OCI-LY7 (cell line): ENCODE results near the gene HRAS. TPM values are rescaled to one million over a fixed set of nuclear protein-coding genes. Genes with fewer than 3 reads are reported as not detected.

Experiments
- BruUV-seq: library from RNA; stranded (reverse); fragments of 400-500 nt; replicated peaks from 2 replicates; lab custom pipeline; 2021; lab: Mats Ljungman, UMichigan
- CTCF ChIA-PET: fragments of 300-600 bp; sonication (Branson Sonifier 250); formaldehyde crosslinking; loops from one replicate; lab custom pipeline; 2022; ENCODE audit warnings: antibody characterized with exemption; ENCODE audit not compliant: unreplicated experiment; lab: Charles Lee
- POLR2A ChIA-PET: fragments of 300-600 bp; sonication (Branson Sonifier 250); formaldehyde crosslinking; loops from one replicate; lab custom pipeline; 2022; ENCODE audit warnings: antibody characterized with exemption; lab: Charles Lee
- DNase-seq: peaks from one replicate; pipeline ENCODE4 v3.0.0-alpha.2; 2015; ENCODE audit warnings: low spot score
- H2AFZ ChIP-seq: fragments of 200-600 bp; sonication (generic), shearing (Covaris generic); 2 replicates; pipeline ENCODE4 v1.6.1; 2014; ENCODE audit warnings: mild to moderate bottlenecking, antibody characterized with exemption, low read length, moderate library complexity
- H3K27ac ChIP-seq: fragments of 200-600 bp; sonication (generic); 2 replicates; pipeline ENCODE4 v1.5.1; 2014; ENCODE audit warnings: mixed run types, low read depth, mild to moderate bottlenecking, moderate library complexity, low read length, inconsistent platforms; ENCODE audit not compliant: poor library complexity, severe bottlenecking
- H3K36me3 ChIP-seq: fragments of 200-600 bp; sonication (generic); 2 replicates; pipeline ENCODE4 v1.6.1; 2014; ENCODE audit warnings: mild to moderate bottlenecking, antibody characterized with exemption, low read length, moderate library complexity, mixed read lengths; ENCODE audit not compliant: insufficient read depth
- H3K4me1 ChIP-seq: fragments of 200-600 bp; sonication (generic); 2 replicates; pipeline ENCODE4 v1.5.1; 2014; ENCODE audit warnings: mild to moderate bottlenecking, low read length; ENCODE audit not compliant: insufficient read depth, poor library complexity, severe bottlenecking
- H3K4me2 ChIP-seq: fragments of 200-600 bp; sonication (generic); 2 replicates; pipeline ENCODE4 v1.6.1; 2014; ENCODE audit warnings: mild to moderate bottlenecking, low read length
- H3K4me3 ChIP-seq: fragments of 200-600 bp; sonication (generic); 2 replicates; pipeline ENCODE4 v1.5.1; 2014; ENCODE audit warnings: mild to moderate bottlenecking, low read depth, low read length; ENCODE audit not compliant: poor library complexity, severe bottlenecking
- H3K79me2 ChIP-seq: fragments of 200-600 bp; sonication (generic); 2 replicates; pipeline ENCODE4 v1.6.1; 2016; ENCODE audit warnings: low read depth, mild to moderate bottlenecking, low read length, moderate library complexity, mixed read lengths; ENCODE audit not compliant: insufficient read depth
- H3K9me2 ChIP-seq: fragments of 200-600 bp; sonication (generic); 2 replicates; pipeline ENCODE4 v1.6.1; 2016; ENCODE audit warnings: mild to moderate bottlenecking, low read length, mixed read lengths; ENCODE audit not compliant: insufficient read depth
- H3K9me3 ChIP-seq: fragments of 200-600 bp; sonication (generic); 2 replicates; pipeline ENCODE4 v1.6.1; 2014; ENCODE audit warnings: mild to moderate bottlenecking, mixed run types, low read length, mixed read lengths
- H4K20me1 ChIP-seq: fragments of 200-600 bp; sonication (generic); 2 replicates; pipeline ENCODE4 v1.6.1; 2014; ENCODE audit warnings: mild to moderate bottlenecking, antibody characterized with exemption, low read length, moderate library complexity, mixed read lengths; ENCODE audit not compliant: insufficient read depth
- EZH2phosphoT487 ChIP-seq: fragments of 200-600 bp; sonication (generic); IDR thresholded peaks from 2 replicates; pipeline ENCODE4 v1.6.1; 2018; ENCODE audit warnings: low read depth, borderline replicate concordance, mild to moderate bottlenecking, mixed run types, antibody characterized with exemption, low read length, moderate library complexity, mixed read lengths
- intact Hi-C: fragments of 100-400 bp; cut with micrococcal nuclease; formaldehyde crosslinking; loops from one replicate; pipeline ENCODE4 v1.10.0; 2022; ENCODE audit not compliant: unreplicated experiment
- total RNA-seq, 2 experiments: library from RNA; depleted of rRNA in 1 of 2; stranded (reverse); fragments of >200 nt in 1 of 2; shearing (Covaris generic) in 1 of 2; gene quantifications; 2 replicates each; pipeline ENCODE4 v1.2.3, GENCODE V29; 2014 to 2022
- TF ChIP-seq, protein P1 (sequence below): fragments of 200-600 bp; sonication (generic); conservative IDR thresholded peaks from 2 replicates; pipeline ENCODE4 v1.5.1; 2014; ENCODE audit warnings: mild to moderate bottlenecking, antibody characterized with exemption, low read length, moderate library complexity, mixed read lengths

Gene HRAS
- total RNA-seq, 2 experiments from 2014 or later = 46.9 to 53.0 TPM

DNA sequence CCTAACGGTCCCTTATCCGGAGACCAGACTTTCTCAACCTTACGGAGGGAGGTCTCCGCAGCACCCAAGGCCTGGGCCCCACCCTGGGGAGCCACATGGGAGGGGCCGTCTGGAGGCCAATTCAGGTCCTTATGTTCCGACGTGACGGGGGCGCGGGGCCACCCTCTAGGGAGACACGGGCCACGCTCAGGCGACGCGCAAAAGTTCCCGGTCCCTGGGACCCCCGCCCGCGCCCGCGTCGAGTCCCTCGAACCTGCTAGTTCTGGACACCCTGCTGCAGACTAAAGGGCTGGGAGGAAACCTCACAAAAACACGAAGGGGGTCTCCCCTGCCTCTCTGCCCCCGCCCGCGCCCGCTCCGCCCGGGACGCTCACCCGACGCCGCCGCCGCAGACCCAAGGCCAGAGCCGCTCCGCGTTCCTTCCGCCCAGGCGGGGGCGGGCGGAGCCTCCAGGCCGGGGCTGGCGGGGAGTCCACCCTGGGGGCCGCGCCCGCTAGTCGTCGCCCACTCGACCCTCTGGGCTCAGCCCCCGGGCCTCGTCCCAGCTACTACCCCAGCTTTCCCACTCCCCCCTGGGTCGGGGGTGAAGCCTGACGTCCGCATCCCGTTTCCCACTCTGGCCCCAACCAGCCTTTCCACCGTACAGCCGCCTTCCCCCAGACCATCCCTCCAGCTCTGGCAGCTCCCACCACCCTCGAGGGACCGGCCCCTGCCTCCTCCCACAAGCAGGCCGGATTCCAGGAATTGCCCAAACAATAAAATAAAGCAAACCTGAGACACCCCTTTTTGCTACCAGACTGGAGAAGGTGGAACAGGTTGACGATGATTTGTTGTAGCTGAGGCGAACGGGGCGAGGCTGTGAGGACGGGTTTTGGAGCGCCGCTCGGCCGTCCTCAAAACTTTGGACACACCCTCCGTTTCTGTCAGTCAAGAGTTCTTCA lies 31.1 kb downstream of the HRAS start:
- H3K9me2 ChIP-seq = no peaks in the 10 kb centered on the region
- peaks cover 34% of the 10 kb centered on the region for H3K36me3 ChIP-seq
- H3K4me3 ChIP-seq = peak overlapping the region; percentile 95
- no peak overlapping the region for H2AFZ ChIP-seq
- H4K20me1 ChIP-seq = no peaks in the 10 kb centered on the region
- DNase-seq = no peak
- BruUV-seq = no TSS peak
- TF ChIP-seq EZH2phosphoT487 = no peak
- H3K4me1 ChIP-seq = peaks cover 32% of the 10 kb centered on the region
- H3K79me2 ChIP-seq = peaks cover 23% of the 10 kb centered on the region
- intact Hi-C loops = no loop called here
- ChIA-PET POLR2A (interaction anchor here (1.1 kb wide), 1 partner anchor 22 kb away, joined by 3 read pairs; no protein-coding TSS in a partner anchor), CTCF (no interaction called here)
- H3K4me2 ChIP-seq = peak overlapping the region; percentile 91
- no peak overlapping the region for H3K27ac ChIP-seq
- no peaks in the 10 kb centered on the region for H3K9me3 ChIP-seq

DNA sequence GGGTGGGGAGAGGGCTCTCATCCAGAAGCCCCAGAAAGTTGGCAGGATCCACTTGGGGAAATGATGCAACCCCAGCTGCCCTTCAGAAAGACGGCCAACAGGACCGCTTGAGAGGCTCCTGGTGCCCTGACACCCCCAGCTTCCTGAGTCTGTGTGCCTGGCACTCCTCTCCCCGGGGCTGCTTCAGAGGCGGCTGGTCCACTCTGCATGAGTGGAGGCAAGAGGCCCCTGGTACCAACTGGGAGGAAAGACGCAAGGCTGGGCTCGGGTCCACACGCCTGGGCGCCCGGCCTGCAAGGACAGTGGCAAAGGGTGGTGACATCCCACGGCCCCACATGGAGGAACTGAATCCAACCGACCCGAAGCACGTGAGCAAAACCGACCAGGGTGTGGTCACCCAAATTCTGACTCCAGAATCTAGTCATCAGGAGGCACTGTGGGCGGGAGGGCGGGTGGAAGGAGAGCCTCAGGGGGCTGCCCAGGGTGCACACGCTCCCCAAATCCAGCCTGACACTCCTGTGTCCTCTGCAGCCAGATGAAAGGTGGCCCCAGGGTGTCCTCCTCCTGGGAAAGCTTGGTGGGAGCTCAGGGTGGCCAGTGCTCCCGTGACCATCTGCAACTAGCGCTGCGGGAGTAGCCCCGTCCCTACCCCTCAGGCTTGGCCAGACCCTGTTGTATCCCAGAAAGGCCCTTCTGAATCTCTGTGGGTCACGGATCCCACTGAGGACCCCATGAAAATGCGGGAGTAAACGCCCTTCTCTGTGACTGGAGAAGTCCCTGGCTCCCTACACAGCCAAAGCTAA lies 32.0 kb downstream of the HRAS start:
- Histone ChIP-seq H3K4me1 (peaks cover 32% of the 10 kb centered on the region), H3K4me2 (peak overlapping the region; percentile 91; the same call in 1 of the 2 replicates), H3K4me3 (no peak overlapping the region), H3K9me2 (no peaks in the 10 kb centered on the region), H4K20me1 (no peaks in the 10 kb centered on the region), H3K27ac (no peak overlapping the region), H3K79me2 (peaks cover 23% of the 10 kb centered on the region), H2AFZ (no peak overlapping the region), H3K36me3 (peaks cover 38% of the 10 kb centered on the region), H3K9me3 (no peaks in the 10 kb centered on the region)
- DNase-seq = no peak
- intact Hi-C loops = no loop called here
- TF ChIP-seq, protein P1, sequence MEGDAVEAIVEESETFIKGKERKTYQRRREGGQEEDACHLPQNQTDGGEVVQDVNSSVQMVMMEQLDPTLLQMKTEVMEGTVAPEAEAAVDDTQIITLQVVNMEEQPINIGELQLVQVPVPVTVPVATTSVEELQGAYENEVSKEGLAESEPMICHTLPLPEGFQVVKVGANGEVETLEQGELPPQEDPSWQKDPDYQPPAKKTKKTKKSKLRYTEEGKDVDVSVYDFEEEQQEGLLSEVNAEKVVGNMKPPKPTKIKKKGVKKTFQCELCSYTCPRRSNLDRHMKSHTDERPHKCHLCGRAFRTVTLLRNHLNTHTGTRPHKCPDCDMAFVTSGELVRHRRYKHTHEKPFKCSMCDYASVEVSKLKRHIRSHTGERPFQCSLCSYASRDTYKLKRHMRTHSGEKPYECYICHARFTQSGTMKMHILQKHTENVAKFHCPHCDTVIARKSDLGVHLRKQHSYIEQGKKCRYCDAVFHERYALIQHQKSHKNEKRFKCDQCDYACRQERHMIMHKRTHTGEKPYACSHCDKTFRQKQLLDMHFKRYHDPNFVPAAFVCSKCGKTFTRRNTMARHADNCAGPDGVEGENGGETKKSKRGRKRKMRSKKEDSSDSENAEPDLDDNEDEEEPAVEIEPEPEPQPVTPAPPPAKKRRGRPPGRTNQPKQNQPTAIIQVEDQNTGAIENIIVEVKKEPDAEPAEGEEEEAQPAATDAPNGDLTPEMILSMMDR = no peak
- no peak for TF ChIP-seq EZH2phosphoT487
- ChIA-PET POLR2A (interaction anchor here (0.9 to 1.1 kb wide), 2 partner anchors 21 to 416 kb away, joined by 3 read pairs; no protein-coding TSS in a partner anchor), CTCF (no interaction called here)
- no TSS peak for BruUV-seq
